GM18511 (cell line): ENCODE results near the gene IMMT.
"Not testable (repeated sequence)": the region's sequence is repeated elsewhere in the genome, so short reads cannot be mapped to it uniquely, and the experiment has no call there.

Source experiments
- ATAC-seq: cut with Tn5 transposase; IDR thresholded peaks from one replicate; pipeline ENCODE4 v1.9.1; 2021; ENCODE audit warnings: mild to moderate bottlenecking, moderate library complexity; ENCODE audit not compliant: unreplicated experiment

IMMT gene

GRCh38 chr2:86195055-86195807 lies at the start of gene IMMT:
TSS of gene IMMT (minus strand) at chr2:86195462. CDS start at chr2:86195382, 80 bp downstream.
- peak; percentile 88 for ATAC-seq

DNA sequence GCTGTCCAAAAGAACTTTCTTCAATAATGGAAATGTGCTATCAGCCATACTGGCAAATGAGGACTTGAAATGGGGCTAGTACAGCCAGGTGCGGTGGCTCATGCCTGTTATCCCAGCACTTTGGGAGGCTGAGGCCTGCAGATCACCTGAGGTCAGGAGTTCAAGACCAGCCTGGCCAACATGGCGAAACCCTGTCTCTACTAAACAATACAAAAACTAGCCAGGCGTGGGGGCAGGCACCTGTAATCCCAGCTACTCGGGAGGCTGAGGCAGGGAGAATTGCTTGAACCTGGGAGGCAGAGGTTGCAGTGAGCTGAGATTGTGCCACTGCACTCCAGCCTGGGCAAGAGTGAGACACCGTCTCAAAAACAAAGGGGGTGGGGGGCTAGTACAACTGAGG lies 49.5 kb upstream of the IMMT start:
- not testable (repeated sequence) for ATAC-seq

GRCh38 chr2:86243950-86244733 lies 48.9 kb upstream of the IMMT start:
- no peak for ATAC-seq

DNA sequence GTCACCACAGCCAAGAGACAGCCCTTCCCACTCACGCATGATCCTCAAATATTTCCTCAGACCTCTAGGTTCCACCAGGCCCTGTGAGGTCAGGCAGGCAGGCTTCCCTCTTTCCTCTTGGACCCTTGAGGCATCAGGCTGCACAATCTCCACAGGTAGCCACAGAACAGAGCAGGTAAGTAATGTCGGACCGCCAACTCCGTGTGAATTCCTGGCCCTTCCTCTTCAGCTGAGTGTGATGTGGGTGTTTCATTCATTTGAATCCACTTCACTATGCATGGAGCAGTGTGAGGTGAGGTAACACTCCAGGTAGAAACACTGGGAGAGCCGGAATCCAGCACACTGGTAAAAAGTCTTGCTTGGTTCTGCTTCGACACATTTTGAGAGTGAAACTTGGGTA lies 48.0 kb upstream of the IMMT start:
- ATAC-seq, result no peak

DNA sequence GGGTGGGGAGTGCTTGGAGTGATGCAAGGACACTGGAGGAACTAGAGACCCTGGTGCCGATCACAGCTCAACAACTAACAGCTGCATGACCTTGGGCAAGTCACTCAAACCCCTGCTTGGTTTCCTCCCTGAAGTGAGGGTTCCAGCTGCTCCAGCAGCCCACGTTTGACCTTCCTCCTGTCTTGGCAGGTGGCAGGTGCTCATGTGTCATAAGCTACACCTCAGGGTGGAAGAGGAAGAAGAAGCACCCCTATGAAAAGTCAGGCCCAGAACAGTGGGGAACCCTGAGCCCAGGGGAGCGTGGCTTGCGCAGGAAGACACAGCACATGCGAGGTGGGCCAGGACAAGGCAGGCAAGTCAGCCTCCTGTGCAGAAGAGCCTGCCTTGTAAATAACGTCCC lies 46.3 kb upstream of the IMMT start:
- ATAC-seq, result no peak

GRCh38 chr2:86240251-86240650 lies 45.0 kb upstream of the IMMT start:
- no peak for ATAC-seq

GRCh38 chr2:86239745-86240144 lies 44.5 kb upstream of the IMMT start:
- no peak for ATAC-seq

GRCh38 chr2:86239326-86239725 lies 44.1 kb upstream of the IMMT start:
- no peak for ATAC-seq

DNA sequence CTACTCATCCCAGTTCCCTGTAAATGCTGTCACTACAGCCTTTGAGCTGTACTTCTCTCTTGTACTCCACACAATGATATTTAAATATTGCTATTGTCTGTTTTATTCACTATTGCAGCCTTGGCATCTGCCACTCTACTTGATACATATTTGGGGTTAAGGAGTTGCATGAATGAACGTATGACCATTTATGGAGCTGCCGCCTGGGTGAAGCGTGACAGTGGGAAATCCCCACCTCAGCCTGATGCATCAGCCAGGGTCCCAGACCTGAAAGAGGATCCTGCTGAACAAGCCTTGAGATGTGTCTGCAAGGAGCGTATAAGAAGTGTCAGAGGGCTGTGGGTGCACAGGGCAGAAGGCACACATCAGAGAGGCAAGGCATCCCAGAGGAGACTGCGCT lies 43.1 kb upstream of the IMMT start:
- ATAC-seq, result peak; percentile 94

DNA sequence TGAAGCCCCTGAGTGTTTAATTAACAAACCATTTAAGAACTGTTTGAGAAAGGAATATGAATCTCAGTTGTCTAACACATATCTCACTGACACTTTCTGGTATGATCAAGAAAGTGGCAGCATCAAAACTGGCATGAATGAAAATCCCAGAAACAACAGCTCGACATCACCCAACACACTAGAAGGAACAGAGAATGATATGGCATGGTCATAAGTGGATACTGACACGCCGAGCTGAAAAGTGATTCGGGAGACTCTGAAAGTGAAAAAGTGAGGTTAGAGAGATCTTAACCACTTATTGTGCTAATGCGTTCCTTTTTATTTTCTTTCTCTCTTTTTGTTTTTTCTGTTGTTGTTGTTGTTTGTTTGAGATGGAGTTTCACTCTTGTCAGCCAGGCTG lies 41.9 kb upstream of the IMMT start:
- no peak for ATAC-seq

- ATAC-seq, result no peak
Measured at GRCh38 chr2:86235196-86235980, 40.1 kb upstream of the IMMT start.

- ATAC-seq, result no peak
Measured at GRCh38 chr2:86234563-86235131, 39.4 kb upstream of the IMMT start.

- ATAC-seq, result no peak
Measured at GRCh38 chr2:86233436-86233835, 38.2 kb upstream of the IMMT start.

GRCh38 chr2:86232910-86233309 lies 37.6 kb upstream of the IMMT start:
- no peak for ATAC-seq

- no peak for ATAC-seq
Measured at GRCh38 chr2:86232373-86232784, 37.1 kb upstream of the IMMT start.

- ATAC-seq, result no peak
Measured at GRCh38 chr2:86231680-86232372, 36.6 kb upstream of the IMMT start.

DNA sequence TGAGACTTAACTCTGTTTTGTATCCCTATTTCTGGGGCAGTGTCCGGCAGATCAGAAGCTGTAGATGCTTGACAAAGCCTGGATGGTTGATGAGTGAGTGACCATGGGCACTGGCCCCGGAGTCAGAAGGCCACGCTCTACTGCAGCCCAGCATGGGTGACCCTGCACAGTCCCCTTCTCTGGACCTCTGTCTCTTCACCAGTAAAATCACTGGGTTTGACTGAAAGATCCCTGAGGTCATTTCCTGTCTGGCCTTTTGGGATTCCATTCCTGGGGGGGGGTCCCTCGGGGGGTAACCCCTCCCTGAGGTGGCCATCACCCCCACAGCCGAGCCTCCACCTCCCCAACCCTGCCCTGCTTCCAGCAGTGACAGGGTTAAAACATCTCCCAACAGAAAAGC lies 35.7 kb upstream of the IMMT start:
- no peak for ATAC-seq

- no peak for ATAC-seq
Measured at GRCh38 chr2:86229221-86229620, 34.0 kb upstream of the IMMT start.

DNA sequence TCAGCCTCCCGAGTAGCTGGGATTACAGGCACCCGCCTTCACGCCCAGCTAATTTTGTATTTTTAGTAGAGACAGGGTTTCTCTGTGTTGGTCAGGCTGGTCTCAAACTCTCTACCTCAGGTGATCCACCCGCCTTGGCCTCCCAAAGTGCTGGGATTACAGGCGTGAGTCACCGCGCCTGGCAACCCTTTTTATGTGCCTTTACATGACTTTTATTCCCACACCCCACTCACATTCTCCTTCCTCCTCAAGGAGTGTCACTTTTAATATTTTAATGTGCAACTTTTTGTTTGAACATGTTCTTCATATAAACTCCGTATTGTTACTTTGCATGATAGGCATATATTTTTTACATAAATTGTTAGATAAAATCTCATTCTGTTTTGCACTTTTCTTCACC lies 33.3 kb upstream of the IMMT start:
- not testable (repeated sequence) for ATAC-seq

DNA sequence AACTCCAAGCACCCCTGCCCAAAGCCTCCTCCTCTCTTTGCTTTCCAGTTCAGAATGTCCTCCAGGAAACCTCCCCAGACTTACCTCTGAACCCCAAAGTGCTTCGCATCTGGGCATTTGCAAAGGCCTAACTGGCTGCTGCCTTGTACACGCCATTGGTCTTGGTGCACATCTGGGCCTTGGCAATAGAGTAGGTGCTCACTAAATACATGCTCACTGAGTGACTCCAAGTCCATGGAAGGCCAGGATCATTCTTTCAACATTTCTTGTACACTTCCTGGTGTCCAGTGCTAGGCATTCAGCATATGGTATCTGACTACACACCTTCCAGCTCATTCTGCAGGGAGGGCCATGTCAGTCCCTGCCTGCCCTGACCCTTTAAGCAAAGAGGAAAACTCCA lies 32.4 kb upstream of the IMMT start:
- no peak for ATAC-seq
